ENCODE results near the gene FOXO6.

FOXO6 gene

DNA sequence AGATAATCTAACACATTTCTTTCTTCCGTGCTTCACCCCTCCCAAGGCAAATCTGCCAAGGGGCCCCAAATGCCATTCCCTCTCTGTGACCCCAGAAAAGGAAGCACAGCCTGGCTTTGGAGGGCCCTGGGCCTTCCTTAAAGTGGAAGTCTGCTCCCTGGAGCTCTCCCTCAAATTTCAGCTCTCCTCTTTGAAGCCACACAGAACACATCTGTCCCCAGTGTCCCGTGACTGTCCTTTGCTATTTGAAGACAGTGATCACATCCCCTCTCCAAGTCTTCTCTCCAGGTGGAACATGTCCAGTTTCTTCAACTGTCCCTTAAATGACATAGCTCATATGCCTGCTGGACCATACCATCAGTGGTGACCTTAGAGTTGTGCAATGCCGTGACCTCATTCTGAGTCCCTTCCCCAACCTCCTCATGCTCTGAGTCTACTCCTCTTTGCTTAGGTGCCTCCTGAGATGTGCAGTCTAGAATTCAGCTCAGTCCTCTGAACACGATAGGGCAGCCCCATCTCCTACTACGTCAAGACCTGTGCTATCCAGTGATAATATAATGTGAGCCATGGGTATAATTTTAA, 18.4 kb upstream of the FOXO6 start:
- Histone ChIP-seq H3K4me3 (ENCODE audit: low read length in 2 of 2) (no peak overlapping the region), H3K27ac (ENCODE audit: low read depth in 2 of 2, low read length in 2 of 2) (no peak overlapping the region)

GRCh38 chr1:41343790-41344699, 17.2 kb upstream of the FOXO6 start:
- Histone ChIP-seq H3K4me3 (ENCODE audit: low read length in 2 of 2) (no peak overlapping the region), H3K4me1 (ENCODE audit: control insufficient read depth in 2 of 2, insufficient read depth in 2 of 2, low read length in 2 of 2) (peaks cover 3 to 6% of the 10 kb centered on the region in 2 donors), H3K27ac (ENCODE audit: low read depth in 2 of 2, low read length in 2 of 2) (no peak overlapping the region), H3K36me3 (ENCODE audit: control insufficient read depth in 2 of 2, insufficient read depth in 2 of 2, low read length in 2 of 2) (no peaks in the 10 kb centered on the region), H3K27me3 (ENCODE audit: control insufficient read depth in 2 of 2, insufficient read depth in 2 of 2, low read length in 2 of 2) (no peaks in the 10 kb centered on the region), H3K9me3 (ENCODE audit: control insufficient read depth in 2 of 2, low read length in 2 of 2) (no peaks in the 10 kb centered on the region), H3K9ac (ENCODE audit: low read depth in 1 of 2, low read length in 2 of 2) (no peak overlapping the region)

More for the DNA sequence above, 18.4 kb upstream of the FOXO6 start:
- H3K27me3 ChIP-seq (ENCODE audit: control insufficient read depth in 2 of 2, insufficient read depth in 2 of 2, low read length in 2 of 2): no peaks in the 10 kb centered on the region
- peaks cover 0 to 2% of the 10 kb centered on the region in 2 donors for H3K9me3 ChIP-seq (ENCODE audit: control insufficient read depth in 2 of 2, low read length in 2 of 2)
- no peak overlapping the region for H3K9ac ChIP-seq (ENCODE audit: low read depth in 1 of 2, low read length in 2 of 2)
- no peaks in the 10 kb centered on the region for H3K36me3 ChIP-seq (ENCODE audit: control insufficient read depth in 2 of 2, insufficient read depth in 2 of 2, low read length in 2 of 2)
- H3K4me1 ChIP-seq (ENCODE audit: control insufficient read depth in 2 of 2, insufficient read depth in 2 of 2, low read length in 2 of 2): peaks cover 3 to 6% of the 10 kb centered on the region in 2 donors

- Histone ChIP-seq H3K27ac (ENCODE audit: low read depth in 2 of 2, low read length in 2 of 2) (no peak overlapping the region), H3K27me3 (ENCODE audit: control insufficient read depth in 2 of 2, insufficient read depth in 2 of 2, low read length in 2 of 2) (no peaks in the 10 kb centered on the region), H3K9ac (ENCODE audit: low read depth in 1 of 2, low read length in 2 of 2) (no peak overlapping the region), H3K36me3 (ENCODE audit: control insufficient read depth in 2 of 2, insufficient read depth in 2 of 2, low read length in 2 of 2) (no peaks in the 10 kb centered on the region), H3K9me3 (ENCODE audit: control insufficient read depth in 2 of 2, low read length in 2 of 2) (no peaks in the 10 kb centered on the region), H3K4me1 (ENCODE audit: control insufficient read depth in 2 of 2, insufficient read depth in 2 of 2, low read length in 2 of 2) (peaks cover 3 to 6% of the 10 kb centered on the region in 2 donors), H3K4me3 (ENCODE audit: low read length in 2 of 2) (no peak overlapping the region)
These were observed 16.5 kb upstream of the FOXO6 start for GRCh38 chr1:41344708-41345159.

DNA sequence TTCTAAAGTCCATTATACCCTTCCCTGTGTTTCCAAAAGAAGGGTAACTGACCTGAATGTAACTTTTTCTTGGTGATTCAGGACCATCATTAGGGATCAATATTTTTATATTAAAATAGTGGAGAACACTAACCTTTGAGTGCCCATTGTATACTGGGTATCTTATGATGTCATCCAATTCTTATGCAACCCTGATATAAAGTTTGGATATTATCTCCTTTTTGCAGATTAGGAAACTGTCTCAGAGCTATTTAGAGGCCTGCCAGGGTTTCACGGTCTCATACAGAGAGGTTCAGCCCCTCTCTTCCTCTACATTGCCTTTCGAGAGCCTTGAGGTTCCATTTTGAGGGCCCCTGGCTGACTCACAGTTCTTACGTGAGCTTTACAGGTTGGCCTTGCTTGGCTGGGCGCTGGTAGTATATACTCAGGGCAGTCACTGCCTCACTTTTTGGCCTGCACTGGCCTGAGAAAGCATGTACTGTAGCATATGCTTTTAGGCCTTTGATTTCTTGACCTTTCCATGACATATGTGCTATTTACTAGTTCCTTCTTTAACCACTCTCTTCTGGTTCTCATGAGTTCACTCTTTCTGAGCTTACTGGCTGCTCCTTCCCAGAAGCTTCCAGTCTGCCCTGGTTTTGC, 15.7 kb upstream of the FOXO6 start:
- no peaks in the 10 kb centered on the region for H3K27me3 ChIP-seq (ENCODE audit: control insufficient read depth in 2 of 2, insufficient read depth in 2 of 2, low read length in 2 of 2)
- H3K36me3 ChIP-seq (ENCODE audit: control insufficient read depth in 2 of 2, insufficient read depth in 2 of 2, low read length in 2 of 2): no peaks in the 10 kb centered on the region
- no peak overlapping the region for H3K9ac ChIP-seq (ENCODE audit: low read depth in 1 of 2, low read length in 2 of 2)
- H3K4me1 ChIP-seq (ENCODE audit: control insufficient read depth in 2 of 2, insufficient read depth in 2 of 2, low read length in 2 of 2): peaks cover 3 to 6% of the 10 kb centered on the region in 2 donors
- H3K4me3 ChIP-seq (ENCODE audit: low read length in 2 of 2): no peak overlapping the region
- H3K9me3 ChIP-seq (ENCODE audit: control insufficient read depth in 2 of 2, low read length in 2 of 2): no peaks in the 10 kb centered on the region
- no peak overlapping the region for H3K27ac ChIP-seq (ENCODE audit: low read depth in 2 of 2, low read length in 2 of 2)

- Histone ChIP-seq H3K27me3 (ENCODE audit: control insufficient read depth in 2 of 2, insufficient read depth in 2 of 2, low read length in 2 of 2) (no peaks in the 10 kb centered on the region), H3K9ac (ENCODE audit: low read depth in 1 of 2, low read length in 2 of 2) (no peak overlapping the region), H3K36me3 (ENCODE audit: control insufficient read depth in 2 of 2, insufficient read depth in 2 of 2, low read length in 2 of 2) (no peaks in the 10 kb centered on the region), H3K4me1 (ENCODE audit: control insufficient read depth in 2 of 2, insufficient read depth in 2 of 2, low read length in 2 of 2) (peaks cover 0 to 2% of the 10 kb centered on the region in 2 donors), H3K4me3 (ENCODE audit: low read length in 2 of 2) (no peak overlapping the region), H3K27ac (ENCODE audit: low read depth in 2 of 2, low read length in 2 of 2) (no peak overlapping the region), H3K9me3 (ENCODE audit: control insufficient read depth in 2 of 2, low read length in 2 of 2) (no peaks in the 10 kb centered on the region)
These were observed 14.0 kb upstream of the FOXO6 start for GRCh38 chr1:41347276-41347675.

GRCh38 chr1:41348394-41348793, 12.8 kb upstream of the FOXO6 start:
- no peak overlapping the region for H3K4me3 ChIP-seq (ENCODE audit: low read length in 2 of 2)
- no peak overlapping the region for H3K9ac ChIP-seq (ENCODE audit: low read depth in 1 of 2, low read length in 2 of 2)
- no peak overlapping the region for H3K27ac ChIP-seq (ENCODE audit: low read depth in 2 of 2, low read length in 2 of 2)
- no peaks in the 10 kb centered on the region for H3K4me1 ChIP-seq (ENCODE audit: control insufficient read depth in 2 of 2, insufficient read depth in 2 of 2, low read length in 2 of 2)
- H3K27me3 ChIP-seq (ENCODE audit: control insufficient read depth in 2 of 2, insufficient read depth in 2 of 2, low read length in 2 of 2): no peaks in the 10 kb centered on the region
- no peaks in the 10 kb centered on the region for H3K36me3 ChIP-seq (ENCODE audit: control insufficient read depth in 2 of 2, insufficient read depth in 2 of 2, low read length in 2 of 2)
- H3K9me3 ChIP-seq (ENCODE audit: control insufficient read depth in 2 of 2, low read length in 2 of 2): no peaks in the 10 kb centered on the region

DNA sequence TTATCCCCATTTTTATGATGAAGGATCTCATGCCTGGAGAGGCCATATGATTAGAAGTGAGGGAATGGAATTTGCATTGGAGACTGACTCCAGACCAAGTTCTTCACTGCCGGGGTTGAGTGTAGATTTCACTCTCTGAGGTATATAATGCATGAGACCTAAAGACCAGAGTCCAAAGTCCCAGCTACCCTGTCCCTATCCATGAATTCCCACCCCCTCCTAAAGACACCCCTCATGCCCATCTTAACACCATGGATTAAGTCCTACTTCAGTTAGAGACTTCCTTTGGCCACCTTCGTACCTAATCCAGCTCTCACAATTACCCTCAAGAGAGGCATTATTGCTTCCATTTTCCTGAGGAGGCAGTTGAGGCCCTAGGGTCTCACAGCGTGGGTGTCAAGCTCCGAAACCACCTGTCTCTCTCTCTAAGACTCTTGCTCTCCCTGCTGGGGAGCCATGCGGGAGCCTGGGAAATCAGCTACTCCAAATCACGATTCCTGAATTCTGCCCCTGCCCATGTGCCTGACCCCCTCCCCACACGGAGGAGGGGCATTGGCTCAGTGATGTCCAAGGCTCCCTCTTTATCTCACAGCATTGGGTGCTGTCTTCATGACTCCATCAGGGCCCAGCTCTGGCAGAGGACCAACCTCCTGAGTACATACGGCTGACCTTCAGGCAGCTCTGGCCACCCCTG, 11.7 kb upstream of the FOXO6 start:
- Histone ChIP-seq H3K9me3 (ENCODE audit: control insufficient read depth in 2 of 2, low read length in 2 of 2) (no peaks in the 10 kb centered on the region), H3K36me3 (ENCODE audit: control insufficient read depth in 2 of 2, insufficient read depth in 2 of 2, low read length in 2 of 2) (no peaks in the 10 kb centered on the region), H3K27ac (ENCODE audit: low read depth in 2 of 2, low read length in 2 of 2) (no peak overlapping the region), H3K27me3 (ENCODE audit: control insufficient read depth in 2 of 2, insufficient read depth in 2 of 2, low read length in 2 of 2) (no peaks in the 10 kb centered on the region), H3K4me3 (ENCODE audit: low read length in 2 of 2) (no peak overlapping the region), H3K9ac (ENCODE audit: low read depth in 1 of 2, low read length in 2 of 2) (no peak overlapping the region), H3K4me1 (ENCODE audit: control insufficient read depth in 2 of 2, insufficient read depth in 2 of 2, low read length in 2 of 2) (no peaks in the 10 kb centered on the region)

DNA sequence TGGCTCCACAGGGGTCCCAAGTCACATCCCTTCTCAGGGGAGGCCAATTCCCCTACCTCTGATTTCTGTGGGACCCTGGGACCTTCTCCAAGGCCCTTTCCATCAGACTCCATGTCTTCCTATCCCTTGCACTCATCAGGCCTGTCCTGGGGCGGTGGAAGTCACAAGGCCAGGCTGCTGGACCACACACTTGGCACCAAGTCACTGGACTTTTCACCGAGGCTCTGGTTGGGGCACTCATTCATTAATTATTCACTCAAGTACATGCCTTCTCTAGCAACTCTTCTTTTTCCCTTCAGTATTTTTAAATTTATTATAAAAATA, 11.2 kb upstream of the FOXO6 start:
- Histone ChIP-seq H3K4me1 (ENCODE audit: control insufficient read depth in 2 of 2, insufficient read depth in 2 of 2, low read length in 2 of 2) (no peaks in the 10 kb centered on the region), H3K27me3 (ENCODE audit: control insufficient read depth in 2 of 2, insufficient read depth in 2 of 2, low read length in 2 of 2) (no peaks in the 10 kb centered on the region)

DNA sequence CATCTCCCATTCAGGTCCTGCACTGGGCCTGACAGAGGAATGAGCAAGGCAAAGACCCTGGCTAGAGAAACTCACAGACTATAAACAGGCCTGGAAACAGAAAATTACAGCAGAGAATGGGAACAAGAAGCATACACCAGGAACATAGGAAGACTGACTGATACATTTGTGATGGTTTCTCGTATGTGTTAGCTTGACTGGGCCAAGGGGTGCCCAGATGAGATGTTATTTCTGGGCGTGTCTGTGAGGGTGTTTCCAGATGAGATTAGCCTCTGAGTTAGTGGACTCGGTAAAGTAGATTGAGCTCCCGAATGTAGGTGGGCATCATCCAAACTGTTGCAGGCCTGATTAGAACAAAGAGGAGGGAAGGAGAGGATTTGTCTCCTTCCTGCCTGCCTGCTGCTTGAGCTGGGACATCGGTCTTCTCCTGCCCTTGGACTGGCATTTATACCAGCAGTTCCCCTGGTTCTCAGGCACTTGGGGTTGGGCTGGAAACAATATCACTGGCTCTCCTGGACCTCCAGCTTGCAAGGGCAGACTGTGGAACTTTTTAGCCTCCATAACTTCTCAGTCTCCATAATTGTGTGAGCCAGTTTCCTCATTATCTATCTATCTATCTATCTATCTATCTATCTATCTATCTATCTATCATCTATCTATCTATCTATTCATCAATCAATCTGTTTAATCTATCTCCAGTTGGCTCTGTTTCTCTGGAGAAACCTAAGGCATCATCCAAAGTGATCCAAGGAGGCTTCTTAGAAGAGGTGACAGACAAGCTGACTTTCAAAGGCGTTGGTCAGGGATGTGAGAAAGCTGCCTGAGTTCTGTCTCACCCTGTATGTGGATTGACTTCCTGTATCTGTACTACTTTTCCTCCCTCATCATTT, 9.7 kb upstream of the FOXO6 start:
- no peaks in the 10 kb centered on the region for H3K4me1 ChIP-seq (ENCODE audit: control insufficient read depth in 2 of 2, insufficient read depth in 2 of 2, low read length in 2 of 2)
- H3K27ac ChIP-seq (ENCODE audit: low read depth in 2 of 2, low read length in 2 of 2): no peak overlapping the region
- no peaks in the 10 kb centered on the region for H3K9me3 ChIP-seq (ENCODE audit: control insufficient read depth in 2 of 2, low read length in 2 of 2)
- H3K27me3 ChIP-seq (ENCODE audit: control insufficient read depth in 2 of 2, insufficient read depth in 2 of 2, low read length in 2 of 2): no peaks in the 10 kb centered on the region
- H3K9ac ChIP-seq (ENCODE audit: low read depth in 1 of 2, low read length in 2 of 2): no peak overlapping the region
- H3K36me3 ChIP-seq (ENCODE audit: control insufficient read depth in 2 of 2, insufficient read depth in 2 of 2, low read length in 2 of 2): no peaks in the 10 kb centered on the region
- H3K4me3 ChIP-seq (ENCODE audit: low read length in 2 of 2): no peak overlapping the region

More for the DNA sequence above, 11.2 kb upstream of the FOXO6 start:
- Histone ChIP-seq H3K4me3 (ENCODE audit: low read length in 2 of 2) (no peak overlapping the region), H3K9me3 (ENCODE audit: control insufficient read depth in 2 of 2, low read length in 2 of 2) (no peaks in the 10 kb centered on the region), H3K9ac (ENCODE audit: low read depth in 1 of 2, low read length in 2 of 2) (no peak overlapping the region), H3K27ac (ENCODE audit: low read depth in 2 of 2, low read length in 2 of 2) (no peak overlapping the region), H3K36me3 (ENCODE audit: control insufficient read depth in 2 of 2, insufficient read depth in 2 of 2, low read length in 2 of 2) (no peaks in the 10 kb centered on the region)

Measured in mucosa of rectum (tissue), 2 donors.